Breast epithelium (tissue), 3 donors: ENCODE results near the gene FAAP20.

Experiments used
- CTCF ChIP-seq, 3 donors: fragments of 450-650 bp; IDR thresholded peaks; one replicate each; pipeline ENCODE4 v1.5.1; 2016 to 2017; ENCODE audit warnings: antibody characterized with exemption in 3 of 3, mild to moderate bottlenecking in 3 of 3, moderate library complexity in 3 of 3
- POLR2A ChIP-seq: fragments of 450-650 bp; IDR thresholded peaks from one replicate; pipeline ENCODE4 v1.6.1; 2016; ENCODE audit warnings: antibody characterized with exemption, mild to moderate bottlenecking, moderate library complexity
- POLR2AphosphoS5 ChIP-seq, 3 donors: sonication (generic); formaldehyde crosslinking; IDR thresholded peaks; one replicate each; pipeline ENCODE4 v1.6.1; 2017; ENCODE audit warnings: antibody characterized with exemption in 3 of 3

GRCh38 chr1:2226525-2227345, 32.2 kb upstream of the FAAP20 start:
- TF ChIP-seq CTCF (IDR thresholded peaks at IDR 0.05) (no peak), POLR2AphosphoS5 (IDR thresholded peaks at IDR 0.05) (no peak), POLR2A (no peak)
